GM10847 (cell line): ENCODE results near the gene C1orf146.

Experiments
- POLR2A ChIP-seq: IDR thresholded peaks from 2 replicates; pipeline ENCODE4 v1.6.1; 2011; ENCODE audit not compliant: insufficient read length; ENCODE audit errors: extremely low read depth

C1orf146 gene

DNA sequence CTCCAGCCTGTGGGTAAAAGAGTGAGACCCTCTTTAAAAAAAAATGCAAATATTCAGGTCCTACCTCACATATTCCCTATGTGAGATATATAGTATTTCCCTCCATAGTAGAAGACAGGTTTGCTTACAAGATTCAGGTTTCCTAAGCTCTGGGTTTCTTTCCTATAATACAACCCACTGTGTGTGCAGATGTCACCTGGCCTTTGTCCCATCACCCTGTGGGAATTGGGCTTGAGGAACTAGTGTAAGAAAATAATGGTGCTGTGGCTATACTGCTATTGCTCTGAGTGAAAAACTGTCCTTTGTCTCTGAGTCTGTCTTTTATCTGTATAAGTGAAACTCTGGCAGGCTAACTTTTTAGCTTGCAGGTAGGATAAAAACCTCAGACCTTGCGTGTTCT is 13.0 kb downstream of the C1orf146 start:
- no peak for TF ChIP-seq POLR2A

DNA sequence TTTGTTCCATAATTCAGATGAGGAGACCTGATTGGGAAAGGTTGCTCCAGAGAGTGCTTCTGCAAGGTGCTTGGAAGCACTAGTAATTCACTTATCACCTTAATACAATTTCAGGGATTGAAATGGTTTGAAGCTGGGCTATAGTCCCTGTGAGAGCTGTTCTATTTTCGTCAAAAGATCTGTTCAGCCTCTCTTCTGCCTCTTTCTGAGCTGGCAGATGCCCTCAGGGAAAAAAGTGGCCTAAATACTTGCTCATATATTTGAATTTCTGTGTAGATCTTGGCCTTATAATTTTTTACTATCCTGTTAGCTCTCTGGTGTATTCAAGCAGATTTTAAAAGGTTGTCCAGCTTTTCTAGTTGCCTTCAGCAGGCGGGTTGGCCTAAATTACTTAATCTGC is 22.3 kb downstream of the C1orf146 start:
- no peak for TF ChIP-seq POLR2A

DNA sequence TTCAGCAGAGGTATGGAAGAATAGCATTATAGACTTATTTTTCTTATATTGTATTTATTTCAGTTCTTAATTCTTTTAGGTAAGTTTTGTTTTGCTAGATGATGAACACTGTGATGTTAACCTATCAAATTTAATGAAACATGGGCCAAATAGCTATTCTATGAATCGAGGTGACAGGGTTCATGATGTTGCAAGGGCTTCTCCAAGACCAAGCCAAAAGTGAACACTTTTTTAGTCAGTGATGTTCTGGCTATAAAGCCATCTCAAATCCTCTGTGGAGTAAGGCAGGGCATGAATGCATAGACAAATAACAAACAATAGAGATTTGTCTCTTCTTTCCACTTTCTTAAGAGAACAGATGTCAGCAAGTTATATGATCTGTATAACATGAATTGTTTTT is 26.7 kb downstream of the C1orf146 start:
- no peak for TF ChIP-seq POLR2A

DNA sequence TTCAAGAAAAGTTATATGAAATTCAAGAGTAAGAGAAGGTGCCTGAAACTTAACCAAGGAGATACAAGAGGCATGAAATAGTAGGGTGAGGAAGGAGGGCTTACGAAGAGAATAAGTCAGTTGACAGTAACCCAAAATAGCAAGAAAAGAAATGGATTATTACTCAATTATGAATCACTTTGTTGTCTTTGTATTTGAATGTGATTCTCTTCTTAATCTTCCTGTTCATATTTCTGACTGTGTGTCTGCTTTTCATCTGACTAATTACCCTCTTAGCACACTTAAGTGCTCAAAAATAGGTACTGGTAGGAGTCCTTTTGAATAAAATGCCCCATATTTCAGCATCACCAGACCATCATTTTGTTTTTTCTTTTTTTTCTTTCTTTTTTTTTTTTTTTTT is 41.6 kb downstream of the C1orf146 start:
- TF ChIP-seq POLR2A: no peak

DNA sequence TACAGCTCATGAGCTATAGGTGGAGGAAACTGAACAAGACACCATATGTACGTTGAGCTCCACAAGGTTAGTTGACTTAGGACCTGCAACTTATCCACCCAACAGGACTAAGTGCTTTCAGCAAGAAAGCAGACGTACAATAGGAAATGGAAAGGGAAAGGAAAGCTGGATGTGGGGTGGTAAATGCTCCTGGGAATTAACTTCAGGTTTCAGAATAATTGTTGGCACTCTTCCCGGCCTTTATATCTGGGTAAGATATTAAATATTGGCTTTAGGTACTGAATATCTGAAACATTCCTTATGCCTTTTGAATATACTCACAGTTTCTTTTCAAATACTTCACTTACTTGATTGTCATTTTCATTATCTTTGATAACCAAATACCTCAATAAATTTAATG is 44.8 kb downstream of the C1orf146 start:
- TF ChIP-seq POLR2A: no peak

DNA sequence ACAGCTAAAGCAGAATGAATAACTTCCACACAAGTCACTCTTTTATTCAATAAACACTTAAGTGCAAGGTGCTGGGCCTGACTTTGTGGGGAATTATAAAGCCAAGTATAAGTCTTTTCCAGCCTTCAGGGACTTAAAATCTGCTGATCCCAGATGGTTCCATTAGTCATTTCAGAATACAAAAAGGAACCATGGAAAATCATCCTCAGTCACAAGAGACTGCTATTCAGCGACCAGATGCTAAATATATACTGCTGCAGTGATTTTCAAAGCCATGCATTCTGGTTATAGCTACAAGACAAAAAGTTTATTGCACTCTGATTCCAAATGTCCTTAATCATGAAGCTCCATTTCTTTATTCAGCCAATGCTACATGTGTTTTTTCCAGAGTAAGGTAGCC is 55.3 kb downstream of the C1orf146 start:
- no peak for TF ChIP-seq POLR2A

DNA sequence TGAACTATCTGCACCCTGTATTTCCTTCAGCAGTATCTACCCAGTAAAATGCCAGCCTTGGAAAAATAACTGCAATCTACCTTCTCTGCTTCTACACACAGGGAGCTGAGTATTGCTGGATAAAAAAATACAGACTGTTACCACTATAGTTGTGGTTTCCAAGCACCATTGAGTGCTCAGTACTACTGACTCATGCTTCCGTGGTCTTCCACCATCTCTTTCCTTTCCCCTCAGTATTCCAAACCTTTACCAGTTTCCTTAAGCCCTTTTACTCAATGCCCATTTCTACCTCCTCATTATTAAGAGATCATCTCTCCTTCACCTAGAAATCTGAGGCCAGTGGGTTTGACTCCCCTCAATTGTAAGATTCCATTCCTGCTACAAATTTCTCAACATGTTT is 57.2 kb downstream of the C1orf146 start:
- TF ChIP-seq POLR2A: no peak

DNA sequence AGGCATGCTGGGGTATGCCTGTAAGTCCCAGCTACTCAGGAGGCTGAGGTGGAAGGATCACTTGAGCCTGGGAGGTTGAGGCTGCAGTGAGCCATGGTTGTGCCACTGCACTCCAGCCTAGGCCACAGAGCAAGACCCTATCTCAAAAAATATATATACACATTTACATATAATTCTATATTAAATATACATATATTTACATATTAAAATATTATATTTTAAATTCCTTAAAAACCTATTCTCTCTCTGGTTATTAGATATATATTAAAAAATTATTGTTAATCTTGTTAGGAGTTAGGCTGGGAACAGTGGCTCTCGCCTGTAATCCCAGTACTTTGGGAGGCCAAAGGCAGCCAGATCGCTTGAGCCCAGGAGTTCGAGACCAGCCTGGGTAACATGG is 58.4 kb downstream of the C1orf146 start:
- no peak for TF ChIP-seq POLR2A

DNA sequence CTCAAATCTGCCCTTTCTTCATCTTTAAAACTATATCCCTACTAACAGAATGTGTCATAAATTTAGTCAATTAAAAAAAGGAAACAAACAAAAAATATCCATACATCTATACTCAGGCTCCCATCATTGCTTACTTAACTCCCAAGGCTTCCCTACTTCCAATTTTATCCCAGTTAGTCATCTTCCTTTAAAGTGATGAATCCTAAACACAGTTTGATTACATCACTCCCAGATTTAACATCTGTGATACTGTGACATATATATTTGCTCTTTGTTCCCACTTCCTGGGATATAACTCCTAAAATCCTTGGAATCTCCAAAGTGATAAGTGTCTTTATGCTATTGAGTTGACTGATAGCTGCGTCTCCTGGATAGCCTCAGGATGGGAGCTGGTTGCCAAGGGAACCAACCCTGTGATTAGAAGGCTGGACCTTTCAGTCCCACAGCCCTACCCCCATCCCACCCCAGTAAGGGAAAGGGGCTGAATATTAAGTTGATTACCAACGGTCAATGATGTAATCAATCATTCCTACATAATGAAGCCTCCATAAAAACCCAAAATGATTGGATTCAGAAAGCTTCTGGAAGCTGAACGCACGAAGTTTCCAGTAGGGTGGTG is 59.5 kb downstream of the C1orf146 start:
- no peak for TF ChIP-seq POLR2A

DNA sequence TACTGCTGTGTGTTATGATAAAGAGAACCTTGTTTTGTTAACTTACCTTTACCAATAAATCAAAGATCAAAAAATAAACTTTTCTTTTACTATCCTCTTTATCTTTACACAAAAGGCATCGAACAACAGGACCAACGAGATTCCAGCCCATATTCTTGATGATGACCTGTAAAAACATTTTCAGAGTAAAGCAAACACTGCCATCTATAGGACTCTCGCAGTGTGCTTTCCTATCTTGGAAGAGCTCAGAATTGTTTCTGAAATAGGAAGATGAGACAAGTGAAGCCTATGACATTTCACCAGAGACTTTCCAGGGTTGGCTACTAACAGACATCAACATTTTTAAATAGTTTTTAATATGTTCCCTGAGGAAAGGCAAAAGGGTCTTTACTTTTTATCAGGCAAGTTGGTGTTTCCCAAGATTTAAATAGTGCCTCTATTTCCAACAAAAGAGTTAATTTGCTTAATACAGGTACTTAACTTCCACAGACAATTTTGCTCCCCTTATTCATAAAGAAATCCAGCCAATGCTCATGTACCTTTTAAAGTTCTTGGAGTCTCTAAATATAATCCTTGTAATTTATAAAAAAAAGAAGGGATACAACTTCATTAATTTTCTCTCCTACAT is 73.8 kb downstream of the C1orf146 start:
- no peak for TF ChIP-seq POLR2A
